HG02973 (cell line): ENCODE results near the gene NAT14.
"Not testable (repeated sequence)": the region's sequence is repeated elsewhere in the genome, so short reads cannot be mapped to it uniquely, and the experiment has no call there.

Experiments used
- ATAC-seq: cut with Tn5 transposase; IDR thresholded peaks from one replicate; pipeline ENCODE4 v1.9.1; 2021; ENCODE audit warnings: moderate library complexity; ENCODE audit not compliant: unreplicated experiment

Gene NAT14, protein sequence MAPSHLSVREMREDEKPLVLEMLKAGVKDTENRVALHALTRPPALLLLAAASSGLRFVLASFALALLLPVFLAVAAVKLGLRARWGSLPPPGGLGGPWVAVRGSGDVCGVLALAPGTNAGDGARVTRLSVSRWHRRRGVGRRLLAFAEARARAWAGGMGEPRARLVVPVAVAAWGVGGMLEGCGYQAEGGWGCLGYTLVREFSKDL

GRCh38 chr19:55484593-55485438 lies at the start of gene NAT14:
Gene NAT14, plus strand, starts transcription at chr19:55485188. Its CDS starts 521 bp downstream, at chr19:55485709.
- no peak for ATAC-seq

DNA sequence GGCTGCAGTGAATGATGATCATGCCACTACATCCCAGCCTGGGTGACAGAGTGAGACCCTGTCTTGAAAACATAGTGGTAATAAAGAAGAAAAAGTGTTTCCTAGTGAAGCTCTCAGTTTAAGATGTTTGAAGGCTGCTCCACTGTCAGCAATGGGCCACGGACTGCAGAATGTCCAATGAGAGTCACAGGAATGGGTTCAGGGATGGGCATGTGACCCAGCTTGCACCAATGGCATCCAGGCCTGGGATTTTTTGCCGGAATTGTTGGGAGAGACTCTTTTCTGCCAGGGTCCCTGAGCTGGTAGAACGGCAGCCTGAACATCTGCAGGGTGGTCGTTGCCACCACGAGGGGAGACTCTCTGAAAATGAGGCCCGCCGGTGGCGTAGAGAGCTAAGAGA lies 48.1 kb upstream of the NAT14 start:
- ATAC-seq, result no peak

DNA sequence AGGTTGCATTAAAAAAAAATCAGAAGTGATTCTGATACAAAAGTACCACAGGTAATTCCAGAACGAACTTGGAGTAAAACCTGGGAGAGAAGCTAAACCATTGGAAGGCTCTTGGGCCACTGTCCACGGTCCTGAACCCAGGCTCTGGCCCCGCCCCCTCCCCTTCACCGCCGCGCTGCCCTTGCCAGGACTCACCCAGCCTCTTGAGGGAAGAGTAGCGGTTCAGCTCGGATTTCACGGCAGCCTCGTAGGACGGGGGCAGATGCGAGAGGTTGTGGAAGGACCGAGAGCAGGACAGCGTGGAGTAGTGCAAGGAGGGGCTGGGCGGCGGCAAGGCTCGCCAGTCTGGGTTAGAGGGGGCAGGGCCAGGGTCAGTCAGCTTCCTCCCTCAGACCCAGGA lies 47.6 kb upstream of the NAT14 start:
- no peak for ATAC-seq

GRCh38 chr19:55439052-55439451 lies 45.9 kb upstream of the NAT14 start:
- no peak for ATAC-seq

- no peak for ATAC-seq
Observed at GRCh38 chr19:55440411-55441105, 44.4 kb upstream of the NAT14 start.

- no peak for ATAC-seq
Observed at GRCh38 chr19:55441319-55441691, 43.7 kb upstream of the NAT14 start.

GRCh38 chr19:55441692-55442321 lies 43.2 kb upstream of the NAT14 start:
- ATAC-seq, result no peak

DNA sequence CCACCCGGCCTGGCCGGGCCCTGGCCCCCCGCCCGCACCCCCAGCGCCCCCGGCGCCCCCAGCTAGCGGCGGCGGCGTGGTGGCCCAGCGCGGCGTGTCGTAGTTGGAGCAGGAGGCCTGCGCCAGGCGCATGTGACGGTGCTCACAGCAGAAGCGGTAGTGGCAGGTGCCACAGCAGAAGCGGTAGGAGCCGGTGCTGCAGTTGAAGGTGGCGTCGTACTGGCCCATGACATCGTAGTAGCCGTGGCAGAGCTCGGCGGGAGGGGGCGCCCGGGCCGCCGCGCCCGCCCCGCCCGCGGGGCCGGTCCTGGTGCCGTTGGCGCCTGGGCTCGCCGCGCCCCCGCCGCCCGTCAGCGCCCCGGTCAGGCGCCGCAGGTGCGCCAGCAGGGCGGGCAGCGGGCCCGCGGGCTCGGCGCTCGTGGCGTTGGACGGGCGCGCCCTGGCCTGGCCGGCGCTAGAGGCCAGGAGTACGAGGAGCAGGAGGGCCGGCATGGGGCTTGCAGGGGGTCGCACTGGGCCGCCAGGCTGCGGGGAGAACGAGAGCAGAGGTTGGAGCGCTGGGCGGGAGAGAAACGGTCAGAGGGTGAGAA lies 42.5 kb upstream of the NAT14 start:
- no peak for ATAC-seq

- ATAC-seq, result no peak
Observed at GRCh38 chr19:55443045-55443823, 41.8 kb upstream of the NAT14 start, which contains the start of gene SHISA7. Gene SHISA7, minus strand, starts transcription at chr19:55443300. Its CDS starts 437 bp downstream, at chr19:55442863.

DNA sequence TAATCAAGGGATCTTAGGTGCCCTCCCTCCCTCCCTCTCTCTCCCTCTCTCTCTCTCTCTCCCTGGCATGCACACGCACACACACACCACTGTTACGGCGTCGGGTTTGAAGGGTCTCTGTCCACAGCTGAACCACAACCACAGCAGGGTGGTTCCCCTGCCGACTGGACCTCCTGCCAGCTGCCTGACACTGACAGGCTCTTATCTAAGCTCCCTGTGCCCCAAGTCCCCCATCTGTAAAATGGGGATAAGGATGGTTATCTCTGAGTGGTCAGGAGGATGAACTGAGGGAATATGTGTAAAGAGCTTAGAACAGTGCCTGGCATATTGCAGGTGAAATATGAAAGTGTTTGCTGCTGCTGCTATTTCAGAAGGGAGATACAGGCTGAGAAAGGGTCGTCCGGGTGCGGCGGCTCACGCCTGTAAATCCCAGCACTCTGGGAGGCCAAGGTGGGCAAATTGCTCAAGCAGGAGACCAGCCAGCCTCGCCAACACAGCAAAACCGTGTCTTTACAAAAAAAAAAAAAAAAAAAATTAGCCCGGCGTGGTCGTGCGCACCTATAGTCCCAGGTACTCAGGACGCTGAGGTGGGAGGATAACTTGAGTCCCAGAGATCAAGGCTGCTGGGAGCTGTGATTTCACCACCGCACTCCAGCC lies 41.0 kb upstream of the NAT14 start:
- no peak for ATAC-seq

DNA sequence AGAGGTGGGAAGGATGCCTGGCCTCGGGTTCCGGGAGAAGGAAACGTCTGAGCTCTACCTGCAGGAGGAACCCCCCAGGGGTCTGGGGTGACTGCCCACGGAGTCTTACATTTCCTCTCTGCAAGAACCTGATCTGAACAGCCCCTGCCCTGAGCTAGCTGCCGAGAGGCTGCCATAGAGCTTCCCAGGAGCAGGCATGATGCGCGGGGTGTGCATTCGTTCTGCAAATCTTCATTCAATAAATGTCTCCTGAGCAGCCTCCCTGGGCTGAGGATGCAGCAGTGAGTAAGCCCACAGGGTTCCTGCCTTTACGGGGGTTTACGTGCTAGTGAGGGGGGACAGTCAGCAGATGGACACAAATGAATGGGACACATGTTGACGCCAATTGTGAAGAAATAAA lies 40.3 kb upstream of the NAT14 start:
- ATAC-seq, result no peak

DNA sequence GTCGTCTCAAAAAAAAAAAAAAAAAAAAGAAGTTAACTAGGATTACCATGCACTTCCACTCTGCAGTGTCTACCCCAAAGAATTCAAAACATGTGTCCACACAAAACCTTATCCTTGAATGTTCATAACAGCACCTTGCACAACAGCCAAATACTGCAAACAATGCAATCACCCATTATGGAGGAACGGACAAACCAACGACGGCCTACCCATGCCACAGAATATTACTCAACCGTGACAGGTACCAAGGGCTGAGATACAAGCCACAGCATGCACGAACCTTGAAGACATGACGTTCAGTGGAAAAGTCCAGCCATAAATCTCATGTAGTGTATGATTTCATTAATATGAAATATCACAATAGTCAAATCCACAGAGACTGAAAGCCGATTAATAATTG lies 38.9 kb upstream of the NAT14 start:
- no peak for ATAC-seq

DNA sequence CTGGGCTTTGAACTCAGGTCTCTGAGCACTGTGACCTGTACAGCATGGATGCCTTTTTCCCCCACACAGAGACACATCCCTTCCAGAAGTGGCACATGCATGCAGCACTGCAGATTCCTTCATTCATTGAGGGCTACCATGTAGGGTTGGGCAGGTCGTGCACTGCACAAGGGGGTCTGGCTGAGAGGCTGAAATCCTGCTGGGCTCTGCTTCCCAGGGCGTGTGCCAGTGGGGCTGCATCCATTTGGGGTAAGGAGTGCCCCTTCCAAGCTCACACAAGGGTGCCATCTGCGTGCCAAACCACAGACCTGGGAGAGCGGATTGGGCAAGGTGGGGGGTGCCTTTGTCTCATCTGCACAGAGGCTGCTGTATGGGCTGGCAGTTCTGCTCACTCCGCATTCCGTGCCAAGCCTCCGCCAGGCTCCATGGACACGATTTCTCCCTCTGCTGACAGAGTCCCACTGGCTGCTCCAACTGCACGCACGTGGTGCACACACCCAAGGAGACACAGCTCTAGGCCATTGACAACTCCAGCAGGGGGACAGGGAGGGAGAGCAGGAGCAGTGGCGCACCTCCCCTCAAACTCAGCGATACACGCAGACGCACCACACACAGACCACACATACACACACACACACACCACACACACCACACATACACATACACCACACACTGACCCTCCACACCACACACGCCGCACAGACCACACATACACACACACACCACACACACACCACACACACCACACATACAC lies 37.4 kb upstream of the NAT14 start:
- no peak for ATAC-seq

- not testable (repeated sequence) for ATAC-seq
Observed at GRCh38 chr19:55448175-55448490, 36.9 kb upstream of the NAT14 start.

DNA sequence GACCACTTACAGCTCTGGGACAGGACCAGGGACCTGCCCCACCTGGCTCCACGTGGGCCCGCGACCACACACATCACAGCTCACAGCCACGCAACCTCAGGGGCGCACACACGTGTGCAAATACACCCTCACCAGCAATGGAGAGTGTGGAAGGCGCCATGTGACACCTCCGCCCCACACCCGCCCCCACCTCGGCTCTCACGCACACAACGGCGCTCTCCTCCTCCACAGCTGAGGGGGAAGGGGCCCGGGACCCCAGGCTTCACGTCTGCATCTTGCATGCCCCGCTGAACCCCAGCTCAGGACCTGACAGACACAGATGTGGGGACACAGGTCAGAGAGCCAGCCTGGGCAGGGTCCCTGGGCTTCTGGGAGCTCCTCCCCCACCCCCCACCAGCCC lies 35.5 kb upstream of the NAT14 start:
- no peak for ATAC-seq

GRCh38 chr19:55451163-55451964 lies 33.6 kb upstream of the NAT14 start:
- no peak for ATAC-seq

DNA sequence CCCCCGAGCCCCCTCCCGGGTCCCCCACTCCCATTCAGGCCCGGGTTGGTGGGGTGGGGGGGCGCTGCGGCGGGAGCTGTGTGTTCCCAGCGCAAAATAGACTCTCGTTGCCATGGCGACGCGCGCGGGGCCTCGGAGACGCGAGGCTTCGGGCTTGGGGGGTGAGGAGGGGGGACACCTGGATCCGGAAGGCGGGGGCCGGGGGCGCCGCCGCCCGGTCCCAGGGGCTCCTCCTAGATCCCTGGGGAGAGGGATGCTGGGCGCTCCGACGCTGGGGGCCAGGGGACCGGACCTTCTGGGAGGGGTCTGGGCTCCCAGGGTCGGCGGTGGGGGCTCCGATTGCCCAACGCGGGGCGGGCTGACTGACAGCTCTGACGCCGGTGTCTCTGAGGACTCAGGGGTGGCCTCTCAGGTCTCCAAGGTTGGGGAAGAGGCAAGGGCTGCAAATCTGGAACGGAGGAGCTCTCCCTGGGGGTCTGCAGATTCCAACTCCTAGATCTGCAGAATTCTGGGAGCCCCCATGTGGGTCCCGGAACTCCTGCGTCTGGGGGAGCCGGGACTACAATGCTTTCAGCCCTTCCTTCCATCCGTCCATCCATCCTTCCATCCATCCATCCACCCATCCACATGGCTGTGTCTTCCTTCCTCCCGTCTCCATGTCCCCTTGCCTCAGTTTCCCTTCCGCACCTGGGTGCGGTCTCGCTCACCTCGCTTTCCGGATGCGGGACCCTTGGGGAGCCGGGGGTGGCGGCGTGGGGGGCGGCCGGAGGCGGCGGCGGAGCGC lies 32.8 kb upstream of the NAT14 start:
- no peak for ATAC-seq
